ENCODE results near the gene S1PR5.
"Not testable (repeated sequence)": the region's sequence is repeated elsewhere in the genome, so short reads cannot be mapped to it uniquely, and the experiment has no call there.

S1PR5 gene

GRCh38 chr19:10544242-10544752 is 27.1 kb upstream of the S1PR5 start:
- no peak for DNase-seq

GRCh38 chr19:10543420-10544241 is 26.4 kb upstream of the S1PR5 start, which contains the start of gene ATG4D:
ATG4D (plus strand) TSS chr19:10543904; CDS start chr19:10544091, 187 bp downstream.
- peak; percentile 82 for DNase-seq

- DNase-seq: no peak
Observed at GRCh38 chr19:10543059-10543419, 25.8 kb upstream of the S1PR5 start.

GRCh38 chr19:10539016-10539415 is 21.8 kb upstream of the S1PR5 start:
- not testable (repeated sequence) for DNase-seq

- DNase-seq: no peak
Observed at GRCh38 chr19:10538204-10538983, 21.1 kb upstream of the S1PR5 start.

- DNase-seq: no peak
Observed at GRCh38 chr19:10537668-10538067, 20.4 kb upstream of the S1PR5 start.

GRCh38 chr19:10535613-10536012 is 18.4 kb upstream of the S1PR5 start:
- no peak for DNase-seq

- DNase-seq: no peak
Observed at GRCh38 chr19:10533646-10534386, 16.6 kb upstream of the S1PR5 start.

GRCh38 chr19:10532457-10532856 is 15.2 kb upstream of the S1PR5 start:
- no peak for DNase-seq

- not testable (repeated sequence) for DNase-seq
Observed at GRCh38 chr19:10526887-10527286, 9.6 kb upstream of the S1PR5 start.

- DNase-seq: no peak
Observed at GRCh38 chr19:10525636-10526035, 8.4 kb upstream of the S1PR5 start.

GRCh38 chr19:10523135-10523636 is 5.9 kb upstream of the S1PR5 start:
- DNase-seq: no peak

- no peak for DNase-seq
Observed at GRCh38 chr19:10521461-10522171, 4.4 kb upstream of the S1PR5 start.

- DNase-seq: no peak
Observed at GRCh38 chr19:10520652-10521318, 3.5 kb upstream of the S1PR5 start.

- DNase-seq: no peak
Observed at GRCh38 chr19:10519421-10519820, 2.2 kb upstream of the S1PR5 start.

- no peak for DNase-seq
Observed at GRCh38 chr19:10518444-10519361, 1.5 kb upstream of the S1PR5 start.

GRCh38 chr19:10517760-10518443 is 655 bp upstream of the S1PR5 start:
- DNase-seq: peak; percentile 45

- no peak for DNase-seq
Observed at GRCh38 chr19:10516671-10517286, 468 bp downstream of the S1PR5 start.

GRCh38 chr19:10516064-10516385 is 1.2 kb downstream of the S1PR5 start:
- DNase-seq: no peak

All from left hindlimb (tissue), 1 donor.